WI38 (cell line): Measurements from ENCODE around the gene VCAN.

ENCODE experiments used
- H3K4me3 ChIP-seq: 2 replicates; pipeline ENCODE4 v1.5.1; 2011; ENCODE audit warnings: low read depth, mild to moderate bottlenecking, control low read depth, low read length
- TF ChIP-seq, protein P1 (sequence below): IDR thresholded peaks from 2 replicates; pipeline ENCODE4 v1.5.1; 2012; ENCODE audit warnings: low read depth, mild to moderate bottlenecking, control low read depth, low read length

The VCAN gene

DNA sequence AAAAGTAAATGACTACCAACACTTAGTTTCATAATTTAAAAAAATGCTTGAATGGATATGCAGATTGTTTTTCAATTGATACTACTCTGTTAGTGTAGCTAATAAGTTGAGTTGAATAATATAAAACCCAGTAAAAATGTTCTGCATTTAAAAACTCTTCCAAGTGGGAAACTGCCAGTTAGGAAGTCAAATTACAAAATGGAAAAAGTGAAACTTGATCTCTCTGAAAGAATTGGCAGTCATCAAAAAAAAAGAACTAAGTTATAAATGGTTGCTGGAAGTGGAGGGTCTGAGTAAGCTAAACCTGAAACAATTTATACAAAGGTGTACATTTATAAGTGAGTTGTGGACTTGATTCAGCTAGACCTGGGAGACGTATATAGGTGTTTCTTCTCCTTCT, 52.4 kb downstream of the VCAN start:
- TF ChIP-seq, protein P1, sequence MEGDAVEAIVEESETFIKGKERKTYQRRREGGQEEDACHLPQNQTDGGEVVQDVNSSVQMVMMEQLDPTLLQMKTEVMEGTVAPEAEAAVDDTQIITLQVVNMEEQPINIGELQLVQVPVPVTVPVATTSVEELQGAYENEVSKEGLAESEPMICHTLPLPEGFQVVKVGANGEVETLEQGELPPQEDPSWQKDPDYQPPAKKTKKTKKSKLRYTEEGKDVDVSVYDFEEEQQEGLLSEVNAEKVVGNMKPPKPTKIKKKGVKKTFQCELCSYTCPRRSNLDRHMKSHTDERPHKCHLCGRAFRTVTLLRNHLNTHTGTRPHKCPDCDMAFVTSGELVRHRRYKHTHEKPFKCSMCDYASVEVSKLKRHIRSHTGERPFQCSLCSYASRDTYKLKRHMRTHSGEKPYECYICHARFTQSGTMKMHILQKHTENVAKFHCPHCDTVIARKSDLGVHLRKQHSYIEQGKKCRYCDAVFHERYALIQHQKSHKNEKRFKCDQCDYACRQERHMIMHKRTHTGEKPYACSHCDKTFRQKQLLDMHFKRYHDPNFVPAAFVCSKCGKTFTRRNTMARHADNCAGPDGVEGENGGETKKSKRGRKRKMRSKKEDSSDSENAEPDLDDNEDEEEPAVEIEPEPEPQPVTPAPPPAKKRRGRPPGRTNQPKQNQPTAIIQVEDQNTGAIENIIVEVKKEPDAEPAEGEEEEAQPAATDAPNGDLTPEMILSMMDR: no peak
- no peak overlapping the region for H3K4me3 ChIP-seq

DNA sequence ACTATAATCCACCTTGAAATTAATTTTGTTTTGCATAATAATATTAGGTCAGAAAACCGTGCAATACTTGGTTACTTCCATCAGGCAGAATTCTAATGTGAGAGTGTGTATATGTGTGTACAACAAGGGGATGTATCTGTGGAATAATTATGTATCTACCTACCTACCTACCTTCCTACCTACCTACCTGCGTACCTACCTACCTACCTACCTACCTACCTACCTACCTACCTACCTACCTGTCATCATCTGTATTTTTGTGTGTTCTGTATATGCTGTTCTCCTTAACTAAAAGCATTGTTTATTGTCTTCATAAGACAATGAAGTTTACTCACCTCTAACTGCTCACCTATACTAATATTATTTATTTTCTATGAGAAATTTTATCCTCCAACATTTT, 52.8 kb downstream of the VCAN start:
- TF ChIP-seq, protein P1: no peak

DNA sequence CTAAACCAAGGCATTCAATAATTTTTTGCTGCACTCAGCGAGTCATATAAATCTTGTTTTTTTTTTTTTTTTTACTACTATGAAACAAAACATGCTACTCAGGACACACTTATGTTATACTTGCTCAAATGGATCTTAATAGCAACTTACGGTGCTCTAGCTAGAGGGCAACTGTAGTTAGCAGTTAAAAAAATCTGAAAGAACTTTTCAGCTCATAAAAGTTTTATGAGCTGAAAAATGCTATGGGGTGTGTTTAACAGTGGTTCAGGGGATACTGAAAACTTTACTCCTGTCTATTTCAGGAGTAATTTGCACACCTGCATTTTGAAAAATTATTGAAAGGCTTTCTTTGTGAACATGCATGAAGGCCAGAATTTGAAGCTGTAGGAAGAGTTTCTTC, 53.4 kb downstream of the VCAN start:
- no peak overlapping the region for H3K4me3 ChIP-seq
- TF ChIP-seq, protein P1: no peak

More for the DNA sequence above, 52.8 kb downstream of the VCAN start:
- no peak overlapping the region for H3K4me3 ChIP-seq

DNA sequence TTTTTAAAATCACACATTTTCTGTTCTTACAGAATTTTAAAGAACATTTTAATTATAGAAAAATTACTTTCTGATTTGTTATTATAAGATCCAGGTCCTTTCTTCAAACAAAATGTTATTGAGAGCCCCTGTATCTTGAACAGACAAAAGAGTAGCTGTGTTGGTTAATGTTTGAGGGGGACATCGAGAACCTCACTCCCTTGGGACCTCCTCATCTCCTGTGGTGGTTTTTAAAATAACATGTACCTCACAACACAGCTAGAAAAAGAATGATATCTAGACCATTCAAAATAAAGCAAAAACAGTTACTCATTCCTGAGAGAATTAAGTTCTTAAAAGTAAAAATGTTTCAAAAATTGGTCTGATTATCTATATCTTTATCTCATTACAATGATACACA, 54.7 kb downstream of the VCAN start:
- no peak overlapping the region for H3K4me3 ChIP-seq
- TF ChIP-seq, protein P1: no peak

DNA sequence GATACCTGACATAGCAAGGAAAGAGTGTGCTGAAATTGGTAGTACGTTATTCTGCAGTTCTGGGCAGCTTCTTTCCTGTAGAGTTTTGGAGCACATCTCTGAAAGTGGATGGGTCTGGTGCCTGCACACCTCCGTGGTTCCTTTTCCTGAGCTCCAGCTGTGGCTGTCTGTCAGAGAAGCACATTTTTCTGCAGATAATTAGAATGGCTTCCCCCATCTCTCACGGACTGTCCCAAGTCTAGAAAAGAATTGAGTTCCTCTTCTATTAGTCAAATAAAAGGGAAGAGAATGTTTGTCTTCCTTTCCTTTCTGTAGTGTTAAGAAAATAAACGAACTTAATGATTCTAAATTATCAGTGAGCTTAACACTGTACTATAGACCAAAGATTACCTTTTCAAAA, 55.7 kb downstream of the VCAN start:
- TF ChIP-seq, protein P1: no peak

DNA sequence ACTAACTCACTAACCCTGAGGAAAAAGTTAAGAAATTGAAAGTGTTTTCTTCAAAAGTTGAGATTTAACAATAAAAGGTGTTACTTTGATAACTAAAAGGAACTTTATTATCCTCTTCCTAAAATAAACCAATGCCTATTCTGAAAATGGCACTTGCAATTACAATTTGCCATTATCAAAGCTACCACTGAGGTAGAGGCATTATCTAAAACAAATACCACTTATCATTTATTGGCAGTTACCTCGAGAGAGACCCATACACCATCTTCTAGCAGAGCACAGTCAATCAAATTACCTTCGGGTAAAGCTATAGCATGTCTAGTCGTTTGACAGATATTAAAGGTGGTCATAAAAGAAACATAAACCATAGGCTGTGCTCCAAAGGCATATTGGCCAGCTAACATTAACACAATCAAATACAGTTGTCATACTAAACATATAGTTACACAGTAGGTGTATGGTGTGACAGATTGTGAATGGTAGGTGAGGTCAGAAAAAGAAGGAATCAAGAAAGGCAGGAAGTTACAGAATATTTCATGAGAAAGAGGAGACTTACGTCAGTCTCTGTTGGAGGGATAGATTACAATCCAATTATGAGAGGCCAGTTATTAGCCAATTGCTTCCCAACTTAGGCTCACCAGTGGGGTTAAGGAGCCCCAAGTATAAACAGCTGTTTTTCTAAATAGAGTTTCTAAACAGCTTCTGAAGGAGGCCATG, 56.3 kb downstream of the VCAN start:
- no peak overlapping the region for H3K4me3 ChIP-seq
- TF ChIP-seq, protein P1: no peak

More for the DNA sequence above, 55.7 kb downstream of the VCAN start:
- no peak overlapping the region for H3K4me3 ChIP-seq

DNA sequence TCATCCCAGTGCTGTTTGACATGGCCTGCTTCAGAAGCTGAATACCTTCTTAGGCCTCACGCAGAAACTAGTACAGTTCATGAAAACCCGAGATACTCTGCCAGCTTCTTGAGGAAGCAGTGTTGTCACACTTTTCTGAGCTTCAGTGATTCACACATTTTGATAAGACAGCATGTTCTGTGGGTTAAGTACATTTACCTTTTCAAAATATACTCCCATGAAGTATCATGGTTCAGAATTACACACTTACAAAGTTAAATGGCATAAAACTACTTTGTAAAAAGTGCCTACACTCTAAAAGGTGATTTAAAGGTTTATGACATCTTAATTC, 56.9 kb downstream of the VCAN start:
- H3K4me3 ChIP-seq: no peak overlapping the region
- TF ChIP-seq, protein P1: no peak
